WTC11 (cell line): ENCODE results near the gene PARP12. TPM values are rescaled to one million over a fixed set of nuclear protein-coding genes. Genes with fewer than 3 reads are reported as not detected.

Experiments
- ATAC-seq: fragments of 200-7000 bp; cut with Tn5 transposase; 2 replicates; pipeline ENCODE4 v1.10.0; 2021; ENCODE audit warnings: mild to moderate bottlenecking, moderate library complexity
- CTCF ChIA-PET: fragments of 300-600 bp; sonication (Branson Sonifier 250); formaldehyde crosslinking; loops from one replicate; lab custom pipeline; 2021; ENCODE audit warnings: antibody characterized with exemption; lab: Charles Lee
- POLR2A ChIA-PET: fragments of 350-600 bp; sonication (Branson Sonifier 250); formaldehyde crosslinking; loops from one replicate; lab custom pipeline; 2021; ENCODE audit warnings: antibody characterized with exemption; lab: Charles Lee
- DNase-seq: peaks from one replicate; pipeline ENCODE4 v3.0.0; 2021; ENCODE audit warnings: low spot score
- H3K27ac Mint-ChIP-seq: 2 replicates; pipeline ENCODE4 v1.8.0; 2021; ENCODE audit warnings: mixed read lengths
- H3K27me3 Mint-ChIP-seq: 2 replicates; pipeline ENCODE4 v1.8.0; 2021; ENCODE audit warnings: low read depth, mild to moderate bottlenecking, moderate library complexity, mixed read lengths
- H3K36me3 Mint-ChIP-seq: 2 replicates; pipeline ENCODE4 v1.8.0; 2021; ENCODE audit warnings: mixed read lengths
- H3K4me1 Mint-ChIP-seq: 2 replicates; pipeline ENCODE4 v1.8.0; 2022; ENCODE audit warnings: mixed read lengths
- H3K4me3 Mint-ChIP-seq: 2 replicates; pipeline ENCODE4 v1.8.0; 2021; ENCODE audit warnings: mild to moderate bottlenecking, moderate library complexity, mixed read lengths
- H3K9me3 Mint-ChIP-seq: 2 replicates; pipeline ENCODE4 v1.8.0; 2021; ENCODE audit warnings: mixed read lengths
- AFF4 ChIP-seq: sonication (generic); formaldehyde crosslinking; IDR thresholded peaks from 2 replicates; pipeline ENCODE4 v1.8.1; 2023; ENCODE audit warnings: mild to moderate bottlenecking, missing genetic modification reagents, borderline replicate concordance
- ARID4B ChIP-seq: sonication (generic); formaldehyde crosslinking; IDR thresholded peaks from 2 replicates; pipeline ENCODE4 v1.8.0; 2023; ENCODE audit warnings: missing genetic modification reagents, mild to moderate bottlenecking, borderline replicate concordance
- ATF3 ChIP-seq: sonication (generic); formaldehyde crosslinking; conservative IDR thresholded peaks from 2 replicates; pipeline ENCODE4 v1.8.1; 2022; ENCODE audit warnings: mild to moderate bottlenecking, missing genetic modification reagents
- CREM ChIP-seq: sonication (generic); formaldehyde crosslinking; IDR thresholded peaks from 2 replicates; pipeline ENCODE4 v1.8.1; 2022; ENCODE audit warnings: mild to moderate bottlenecking, missing genetic modification reagents, moderate library complexity
- ETV6 ChIP-seq: sonication (generic); formaldehyde crosslinking; IDR thresholded peaks from 2 replicates; pipeline ENCODE4 v1.8.1; 2022; ENCODE audit warnings: mild to moderate bottlenecking, missing genetic modification reagents
- FOXP4 ChIP-seq: sonication (generic); formaldehyde crosslinking; IDR thresholded peaks from 2 replicates; pipeline ENCODE4 v1.8.0; 2022; ENCODE audit warnings: mild to moderate bottlenecking, missing genetic modification reagents
- GRHL2 ChIP-seq: fragments of 250-450 bp; sonication (Bioruptor Pico); IDR thresholded peaks from 2 replicates; pipeline ENCODE4 v1.8.0; 2022; ENCODE audit warnings: mild to moderate bottlenecking, moderate library complexity; ENCODE audit not compliant: insufficient replicate concordance, severe bottlenecking
- MAX ChIP-seq: sonication (generic); formaldehyde crosslinking; IDR thresholded peaks from 2 replicates; pipeline ENCODE4 v1.8.0; 2022; ENCODE audit warnings: mild to moderate bottlenecking, missing genetic modification reagents
- MYBL2 ChIP-seq: sonication (generic); formaldehyde crosslinking; IDR thresholded peaks from 2 replicates; pipeline ENCODE4 v1.8.1; 2023; ENCODE audit warnings: mild to moderate bottlenecking, moderate library complexity, missing genetic modification reagents
- NR3C1 ChIP-seq: sonication (generic); formaldehyde crosslinking; conservative IDR thresholded peaks from 2 replicates; pipeline ENCODE4 v1.8.1; 2023; ENCODE audit warnings: low read depth, mild to moderate bottlenecking, missing genetic modification reagents
- PRRX2 ChIP-seq: fragments of 250-450 bp; sonication (Bioruptor Pico); IDR thresholded peaks from 2 replicates; pipeline ENCODE4 v1.8.0; 2021; ENCODE audit warnings: mild to moderate bottlenecking
- STAT6 ChIP-seq: sonication (generic); formaldehyde crosslinking; conservative IDR thresholded peaks from 2 replicates; pipeline ENCODE4 v1.8.1; 2023; ENCODE audit warnings: mild to moderate bottlenecking, low read depth, missing genetic modification reagents, moderate library complexity
- ZBTB43 ChIP-seq: sonication (generic); formaldehyde crosslinking; IDR thresholded peaks from 2 replicates; pipeline ENCODE4 v1.8.1; 2023; ENCODE audit warnings: mild to moderate bottlenecking, missing genetic modification reagents
- ZNF317 ChIP-seq: sonication (generic); formaldehyde crosslinking; IDR thresholded peaks from 2 replicates; pipeline ENCODE4 v1.8.1; 2023; ENCODE audit warnings: low read depth, mild to moderate bottlenecking, moderate library complexity, missing genetic modification reagents, borderline replicate concordance
- ZNF416 ChIP-seq: fragments of 250-450 bp; sonication (Bioruptor Pico); IDR thresholded peaks from 2 replicates; pipeline ENCODE4 v1.9.0; 2021; ENCODE audit warnings: mild to moderate bottlenecking, inconsistent platforms
- ZSCAN18 ChIP-seq: fragments of 250-450 bp; sonication (Bioruptor Pico); IDR thresholded peaks from 2 replicates; pipeline ENCODE4 v2.1.2; 2022; ENCODE audit warnings: mild to moderate bottlenecking, moderate library complexity
- total RNA-seq: library from RNA; stranded (reverse); gene quantifications from 3 replicates; pipeline ENCODE4 v1.2.3, GENCODE V29; 2021

Gene PARP12
- total RNA-seq, 1 experiment from 2014 or later: 9.1 TPM

GRCh38 chr7:140029072-140029471, 33.7 kb downstream of the PARP12 start:
- TF ChIP-seq ZNF317: no peak
- no peak for TF ChIP-seq NR3C1 (CRISPR knock-in tag)
- no peak for TF ChIP-seq STAT6 (CRISPR knock-in tag)
- no peak for TF ChIP-seq ZBTB43 (CRISPR knock-in tag)
- TF ChIP-seq, all 79 proteins: peak for 0
- ATAC-seq (no peak), DNase-seq (no peak)
- peaks cover 9% of the 10 kb centered on the region; the same call in 1 of the 2 replicates for H3K36me3 Mint-ChIP-seq
- no peak overlapping the region for H3K4me3 Mint-ChIP-seq
- H3K9me3 Mint-ChIP-seq: peaks cover 4% of the 10 kb centered on the region; the same call in 1 of the 2 replicates
- H3K27ac Mint-ChIP-seq: no peak overlapping the region
- H3K27me3 Mint-ChIP-seq: no peaks in the 10 kb centered on the region
- ChIA-PET CTCF (no interaction called here), POLR2A (no interaction called here)
- H3K4me1 Mint-ChIP-seq: no peaks in the 10 kb centered on the region

- Mint-ChIP-seq H3K36me3 (peaks cover 6% of the 10 kb centered on the region; the same call in 1 of the 2 replicates), H3K4me3 (no peak overlapping the region), H3K27ac (no peak overlapping the region), H3K4me1 (no peaks in the 10 kb centered on the region), H3K9me3 (peaks cover 4% of the 10 kb centered on the region; the same call in 1 of the 2 replicates), H3K27me3 (no peaks in the 10 kb centered on the region)
- ChIA-PET CTCF (no interaction called here), POLR2A (no interaction called here)
- ATAC-seq: no peak
- no peak for DNase-seq
- TF ChIP-seq CREM (no peak), MYBL2 (CRISPR knock-in tag) (no peak), ATF3 (CRISPR knock-in tag) (no peak), GRHL2 (no peak), AFF4 (CRISPR knock-in tag) (no peak), ZSCAN18 (no peak), ZBTB43 (CRISPR knock-in tag) (no peak), FOXP4 (CRISPR knock-in tag) (no peak), ARID4B (CRISPR knock-in tag) (no peak), ZNF416 (CRISPR knock-in tag) (no peak), MAX (CRISPR knock-in tag) (no peak), ETV6 (CRISPR knock-in tag) (no peak), PRRX2 (no peak)
Measured at GRCh38 chr7:140028311-140028710, 34.4 kb downstream of the PARP12 start.
